ENCODE measurements around the gene ITGB5.

Gene ITGB5

GRCh38 chr3:124887177-124887931, at the start of gene ITGB5:
Gene ITGB5, minus strand, starts transcription at chr3:124887365. Its CDS starts 365 bp downstream, at chr3:124887000.
- no peak for DNase-seq

GRCh38 chr3:124935794-124936542, 48.8 kb upstream of the ITGB5 start:
- DNase-seq, result no peak

- DNase-seq, result peak; percentile 48
These were observed 48.1 kb upstream of the ITGB5 start for GRCh38 chr3:124935264-124935663.

GRCh38 chr3:124934577-124934976, 47.4 kb upstream of the ITGB5 start, which contains the start of gene MUC13:
Gene MUC13, minus strand, starts transcription at chr3:124934751. Its CDS starts 39 bp downstream, at chr3:124934712.
- DNase-seq, result no peak

- DNase-seq, result peak; percentile 49
These were observed 41.4 kb upstream of the ITGB5 start for GRCh38 chr3:124928333-124929202.

- DNase-seq, result no peak
These were observed 40.4 kb upstream of the ITGB5 start for GRCh38 chr3:124927574-124928045.

- peak; percentile 91 for DNase-seq
These were observed 39.4 kb upstream of the ITGB5 start for GRCh38 chr3:124926426-124927101.

GRCh38 chr3:124924741-124925140, 37.6 kb upstream of the ITGB5 start:
- no peak for DNase-seq

GRCh38 chr3:124923833-124924232, 36.7 kb upstream of the ITGB5 start:
- DNase-seq, result no peak

GRCh38 chr3:124920718-124921117, 33.6 kb upstream of the ITGB5 start:
- DNase-seq, result no peak

- no peak for DNase-seq
These were observed 32.6 kb upstream of the ITGB5 start for GRCh38 chr3:124919756-124920155.

GRCh38 chr3:124918524-124918923, 31.4 kb upstream of the ITGB5 start:
- DNase-seq, result no peak

GRCh38 chr3:124916837-124917409, 29.8 kb upstream of the ITGB5 start:
- peak; percentile 88 for DNase-seq

GRCh38 chr3:124915254-124915653, 28.1 kb upstream of the ITGB5 start:
- no peak for DNase-seq

GRCh38 chr3:124907957-124908356, 20.8 kb upstream of the ITGB5 start:
- no peak for DNase-seq

GRCh38 chr3:124904835-124905492, 17.8 kb upstream of the ITGB5 start:
- DNase-seq, result no peak

- DNase-seq, result no peak
These were observed 17.0 kb upstream of the ITGB5 start for GRCh38 chr3:124903896-124904834.

GRCh38 chr3:124896824-124897526, 9.8 kb upstream of the ITGB5 start:
- DNase-seq, result no peak

GRCh38 chr3:124895756-124896155, 8.6 kb upstream of the ITGB5 start:
- no peak for DNase-seq

GRCh38 chr3:124893526-124893925, 6.4 kb upstream of the ITGB5 start:
- no peak for DNase-seq

Data from MV-4-11 (cell line).